Measurements from ENCODE around the gene SYCP2L.

DNA sequence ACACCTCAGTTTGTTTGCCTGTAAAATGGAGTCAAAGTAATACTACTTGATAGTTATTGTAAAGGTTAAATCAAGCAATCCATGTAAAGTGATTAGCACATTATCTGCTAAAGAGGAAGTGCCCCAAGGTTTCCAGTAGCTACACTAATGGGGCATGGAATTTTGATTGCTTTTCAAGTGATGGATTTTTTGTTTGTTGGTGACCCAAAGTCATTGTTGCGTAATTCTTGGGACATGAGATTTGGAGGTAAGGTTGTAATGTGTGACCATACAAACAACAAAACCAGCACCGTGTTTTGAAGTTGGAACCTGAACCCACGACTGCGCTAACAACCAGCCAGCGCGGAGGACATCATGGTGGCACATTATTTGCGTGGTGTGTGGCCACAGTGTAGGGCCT is 17.2 kb downstream of the SYCP2L start:
- TF ChIP-seq CTCF (IDR thresholded peaks at IDR 0.05) (no peak), EZH2phosphoT487 (IDR thresholded peaks at IDR 0.05) (no peak)

All from neural progenitor cell (in vitro differentiated cells).